Panc1 (cell line): ENCODE data around the gene C14orf93. TPM values are rescaled to one million over a fixed set of nuclear protein-coding genes. Genes with fewer than 3 reads are reported as not detected.
"Not testable (repeated sequence)": the region's sequence is repeated elsewhere in the genome, so short reads cannot be mapped to it uniquely, and the experiment has no call there.

Experiments used
- ATAC-seq: fragments of 200-7000 bp; cut with Tn5 transposase; 2 replicates; pipeline ENCODE4 v1.9.1; 2020; ENCODE audit warnings: mild to moderate bottlenecking, moderate library complexity
- BruUV-seq: library from RNA; stranded (reverse); fragments of 400-500 nt; replicated peaks from 2 replicates; lab custom pipeline; 2021; lab: Mats Ljungman, UMichigan
- CTCF ChIA-PET: fragments of 300-600 bp; sonication (Branson Sonifier 250); formaldehyde crosslinking; loops from one replicate; lab custom pipeline; 2022; ENCODE audit warnings: antibody characterized with exemption; lab: Charles Lee
- POLR2A ChIA-PET: fragments of 300-600 bp; sonication (Branson Sonifier 250); formaldehyde crosslinking; loops from one replicate; lab custom pipeline; 2022; ENCODE audit warnings: antibody characterized with exemption; lab: Charles Lee
- DNase-seq: peaks from one replicate; pipeline ENCODE4 v3.0.0-alpha.2; 2010; ENCODE audit warnings: low read depth, low spot score
- H3K27ac ChIP-seq: 2 replicates; pipeline ENCODE4 v1.5.1; 2011; ENCODE audit warnings: mild to moderate bottlenecking, low read length, inconsistent platforms
- H3K27me3 ChIP-seq: fragments of 200-500 bp; sonication (Bioruptor generic); 2 replicates; pipeline ENCODE4 v1.6.0; 2014; ENCODE audit warnings: low read length, inconsistent platforms; ENCODE audit not compliant: control insufficient read depth, insufficient read depth
- H3K36me3 ChIP-seq: fragments of 200-500 bp; sonication (Bioruptor generic); 2 replicates; pipeline ENCODE4 v1.5.1; 2014; ENCODE audit warnings: inconsistent platforms, mild to moderate bottlenecking, low read length, moderate library complexity; ENCODE audit not compliant: control insufficient read depth, insufficient read depth
- H3K4me1 ChIP-seq: 2 replicates; pipeline ENCODE4 v1.5.1; 2011; ENCODE audit warnings: inconsistent platforms, mild to moderate bottlenecking, low read length, moderate library complexity; ENCODE audit not compliant: control insufficient read depth, insufficient read depth
- H3K4me3 ChIP-seq, 2 experiments: 2 replicates each; pipeline ENCODE4 v1.5.1; 2011 to 2012; ENCODE audit warnings: low read depth in 2 of 2, low read length in 2 of 2, mild to moderate bottlenecking in 2 of 2, inconsistent platforms in 1 of 2, moderate library complexity in 1 of 2
- H3K9me3 ChIP-seq: fragments of 200-500 bp; sonication (Bioruptor generic); 2 replicates; pipeline ENCODE4 v1.5.1; 2014; ENCODE audit warnings: low read depth, mild to moderate bottlenecking, inconsistent platforms, low read length, moderate library complexity; ENCODE audit not compliant: control insufficient read depth, insufficient read depth
- POLR2AphosphoS5 ChIP-seq: IDR thresholded peaks from 2 replicates; pipeline ENCODE4 v1.6.1; 2012; ENCODE audit warnings: mild to moderate bottlenecking, low read depth, low read length, moderate library complexity
- SIN3A ChIP-seq: IDR thresholded peaks from 2 replicates; pipeline ENCODE4 v1.6.1; 2012; ENCODE audit warnings: low read depth, mild to moderate bottlenecking, low read length, moderate library complexity, borderline replicate concordance; ENCODE audit not compliant: insufficient read depth
- TCF7L2 ChIP-seq: IDR thresholded peaks from 2 replicates; pipeline ENCODE4 v1.6.1; 2011; ENCODE audit warnings: mild to moderate bottlenecking, low read depth, low read length, inconsistent platforms
- in situ Hi-C: cut with HindIII; loops from 2 replicates; pipeline ENCODE4 v1.10.0; 2016; ENCODE audit warnings: low sequenced_read_pairs, low pct_unique_long_range_greater_than_20kb
- intact Hi-C: fragments of 100-400 bp; cut with micrococcal nuclease; formaldehyde crosslinking; loops from one replicate; pipeline ENCODE4 v1.10.0; 2022; ENCODE audit not compliant: unreplicated experiment
- total RNA-seq: library from RNA; stranded (reverse); gene quantifications from one replicate; pipeline ENCODE4 v1.2.1, GENCODE V29; 2021; ENCODE audit not compliant: unreplicated experiment
- TF ChIP-seq, protein P1 (sequence below), 2 experiments: IDR thresholded peaks; 2 replicates each; pipeline ENCODE4 v1.6.1; 2011 to 2012; ENCODE audit warnings: low read depth in 2 of 2, control low read depth in 1 of 2, low read length in 1 of 2, mild to moderate bottlenecking in 1 of 2, moderate library complexity in 1 of 2; ENCODE audit not compliant: insufficient read depth in 1 of 2
- TF ChIP-seq, protein P2 (sequence below): fragments of 450-650 bp; IDR thresholded peaks from 2 replicates; pipeline ENCODE4 v1.5.1; 2017; ENCODE audit warnings: mild to moderate bottlenecking

The C14orf93 gene
- total RNA-seq, 1 experiment from 2014 or later: 5.6 TPM

GRCh38 chr14:22952418-22952817, 57.5 kb downstream of the C14orf93 start:
- no TSS peak for BruUV-seq
- no peaks in the 10 kb centered on the region for H3K9me3 ChIP-seq
- ChIA-PET POLR2A (no interaction called here), CTCF (no interaction called here)
- H3K4me1 ChIP-seq: peaks cover 9% of the 10 kb centered on the region
- H3K27ac ChIP-seq: no peak overlapping the region
- DNase-seq (no peak), ATAC-seq (no peak)
- intact Hi-C loops (no loop called here), in situ Hi-C loops (no loop called here)
- no peaks in the 10 kb centered on the region for H3K27me3 ChIP-seq
- H3K36me3 ChIP-seq: peaks cover 4% of the 10 kb centered on the region; the same call in 1 of the 2 replicates
- TF ChIP-seq, protein P1, sequence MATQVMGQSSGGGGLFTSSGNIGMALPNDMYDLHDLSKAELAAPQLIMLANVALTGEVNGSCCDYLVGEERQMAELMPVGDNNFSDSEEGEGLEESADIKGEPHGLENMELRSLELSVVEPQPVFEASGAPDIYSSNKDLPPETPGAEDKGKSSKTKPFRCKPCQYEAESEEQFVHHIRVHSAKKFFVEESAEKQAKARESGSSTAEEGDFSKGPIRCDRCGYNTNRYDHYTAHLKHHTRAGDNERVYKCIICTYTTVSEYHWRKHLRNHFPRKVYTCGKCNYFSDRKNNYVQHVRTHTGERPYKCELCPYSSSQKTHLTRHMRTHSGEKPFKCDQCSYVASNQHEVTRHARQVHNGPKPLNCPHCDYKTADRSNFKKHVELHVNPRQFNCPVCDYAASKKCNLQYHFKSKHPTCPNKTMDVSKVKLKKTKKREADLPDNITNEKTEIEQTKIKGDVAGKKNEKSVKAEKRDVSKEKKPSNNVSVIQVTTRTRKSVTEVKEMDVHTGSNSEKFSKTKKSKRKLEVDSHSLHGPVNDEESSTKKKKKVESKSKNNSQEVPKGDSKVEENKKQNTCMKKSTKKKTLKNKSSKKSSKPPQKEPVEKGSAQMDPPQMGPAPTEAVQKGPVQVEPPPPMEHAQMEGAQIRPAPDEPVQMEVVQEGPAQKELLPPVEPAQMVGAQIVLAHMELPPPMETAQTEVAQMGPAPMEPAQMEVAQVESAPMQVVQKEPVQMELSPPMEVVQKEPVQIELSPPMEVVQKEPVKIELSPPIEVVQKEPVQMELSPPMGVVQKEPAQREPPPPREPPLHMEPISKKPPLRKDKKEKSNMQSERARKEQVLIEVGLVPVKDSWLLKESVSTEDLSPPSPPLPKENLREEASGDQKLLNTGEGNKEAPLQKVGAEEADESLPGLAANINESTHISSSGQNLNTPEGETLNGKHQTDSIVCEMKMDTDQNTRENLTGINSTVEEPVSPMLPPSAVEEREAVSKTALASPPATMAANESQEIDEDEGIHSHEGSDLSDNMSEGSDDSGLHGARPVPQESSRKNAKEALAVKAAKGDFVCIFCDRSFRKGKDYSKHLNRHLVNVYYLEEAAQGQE (IDR thresholded peaks at IDR 0.05; ENCODE audit: insufficient read depth in 1 of 2, low read depth in 2 of 2, low read length in 1 of 2): no peak
- TF ChIP-seq SIN3A: no peak
- H3K4me3 ChIP-seq: no peak overlapping the region

DNA sequence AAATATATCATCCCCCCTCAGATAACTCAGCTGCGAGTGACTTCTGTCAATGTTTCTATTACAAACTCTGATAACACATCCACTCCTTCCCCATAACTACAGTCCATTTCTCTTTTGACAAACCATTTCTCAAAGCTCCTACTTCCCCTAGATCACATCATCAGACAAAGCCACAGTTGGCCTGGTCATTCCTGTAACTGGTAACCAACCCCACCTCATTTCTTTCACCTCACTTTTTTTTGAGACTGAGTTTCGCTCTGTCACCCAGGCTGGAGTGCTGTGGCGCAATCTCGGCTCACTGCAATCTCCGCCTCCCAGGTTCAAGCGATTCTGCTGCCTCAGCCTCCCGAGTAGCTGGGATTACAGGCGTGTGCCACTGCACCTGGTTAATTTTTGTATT, 58.1 kb downstream of the C14orf93 start:
- H3K4me1 ChIP-seq, DNase-seq, H3K27me3 ChIP-seq, ATAC-seq, H3K4me3 ChIP-seq, H3K27ac ChIP-seq, BruUV-seq, H3K9me3 ChIP-seq, intact Hi-C loops, CTCF ChIA-PET, H3K36me3 ChIP-seq, in situ Hi-C loops: not testable (repeated sequence)
- POLR2A ChIA-PET: interaction anchor here (0.6 kb wide), 1 partner anchor 25 kb away, joined by 7 read pairs; no protein-coding TSS in a partner anchor

DNA sequence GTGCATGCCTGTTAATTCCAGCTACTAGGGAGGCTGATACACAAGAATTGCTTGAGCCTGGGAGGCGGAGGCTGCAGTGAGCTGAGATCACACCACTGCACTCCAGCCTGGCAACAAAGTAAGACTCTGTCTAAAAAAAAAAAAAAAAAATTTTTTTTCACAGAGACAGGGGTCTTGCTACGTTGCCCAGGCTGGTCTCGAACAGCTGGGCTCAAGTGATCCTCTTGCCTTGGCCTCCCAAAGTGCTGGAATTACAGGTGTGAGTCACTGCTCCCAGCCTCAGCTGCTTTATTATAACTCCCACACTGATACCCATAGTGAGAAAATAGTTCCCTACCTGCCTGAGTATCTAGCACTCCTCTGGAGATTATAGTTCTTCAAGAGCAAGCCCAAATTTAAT, 64.3 kb downstream of the C14orf93 start:
- H3K4me1 ChIP-seq: no peaks in the 10 kb centered on the region
- BruUV-seq: no TSS peak
- in situ Hi-C loops: no loop called here
- H3K9me3 ChIP-seq: no peaks in the 10 kb centered on the region
- H3K36me3 ChIP-seq: no peaks in the 10 kb centered on the region
- DNase-seq: no peak
- TF ChIP-seq SIN3A (no peak), TCF7L2 (no peak), POLR2AphosphoS5 (no peak)
- TF ChIP-seq, protein P1 (IDR thresholded peaks at IDR 0.05; ENCODE audit: insufficient read depth in 1 of 2, low read depth in 2 of 2, low read length in 1 of 2): no peak
- TF ChIP-seq, protein P2, sequence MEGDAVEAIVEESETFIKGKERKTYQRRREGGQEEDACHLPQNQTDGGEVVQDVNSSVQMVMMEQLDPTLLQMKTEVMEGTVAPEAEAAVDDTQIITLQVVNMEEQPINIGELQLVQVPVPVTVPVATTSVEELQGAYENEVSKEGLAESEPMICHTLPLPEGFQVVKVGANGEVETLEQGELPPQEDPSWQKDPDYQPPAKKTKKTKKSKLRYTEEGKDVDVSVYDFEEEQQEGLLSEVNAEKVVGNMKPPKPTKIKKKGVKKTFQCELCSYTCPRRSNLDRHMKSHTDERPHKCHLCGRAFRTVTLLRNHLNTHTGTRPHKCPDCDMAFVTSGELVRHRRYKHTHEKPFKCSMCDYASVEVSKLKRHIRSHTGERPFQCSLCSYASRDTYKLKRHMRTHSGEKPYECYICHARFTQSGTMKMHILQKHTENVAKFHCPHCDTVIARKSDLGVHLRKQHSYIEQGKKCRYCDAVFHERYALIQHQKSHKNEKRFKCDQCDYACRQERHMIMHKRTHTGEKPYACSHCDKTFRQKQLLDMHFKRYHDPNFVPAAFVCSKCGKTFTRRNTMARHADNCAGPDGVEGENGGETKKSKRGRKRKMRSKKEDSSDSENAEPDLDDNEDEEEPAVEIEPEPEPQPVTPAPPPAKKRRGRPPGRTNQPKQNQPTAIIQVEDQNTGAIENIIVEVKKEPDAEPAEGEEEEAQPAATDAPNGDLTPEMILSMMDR: no peak
- H3K27me3 ChIP-seq: no peaks in the 10 kb centered on the region
- H3K27ac ChIP-seq: no peak overlapping the region
- CTCF ChIA-PET: no interaction called here
- no peak for ATAC-seq
- no peak overlapping the region for H3K4me3 ChIP-seq
- intact Hi-C loops: no loop called here
- POLR2A ChIA-PET: no interaction called here
